Activated naive CD4-positive, alpha-beta T cell (primary cell): Measurements from ENCODE around the gene LRRC4C.
"Not testable (repeated sequence)": the region's sequence is repeated elsewhere in the genome, so short reads cannot be mapped to it uniquely, and the experiment has no call there.

Experiments used
- DNase-seq, 4 experiments: peaks; one replicate each; lab custom pipeline; 2025; lab: John Stamatoyannopoulos, UW

Gene LRRC4C

DNA sequence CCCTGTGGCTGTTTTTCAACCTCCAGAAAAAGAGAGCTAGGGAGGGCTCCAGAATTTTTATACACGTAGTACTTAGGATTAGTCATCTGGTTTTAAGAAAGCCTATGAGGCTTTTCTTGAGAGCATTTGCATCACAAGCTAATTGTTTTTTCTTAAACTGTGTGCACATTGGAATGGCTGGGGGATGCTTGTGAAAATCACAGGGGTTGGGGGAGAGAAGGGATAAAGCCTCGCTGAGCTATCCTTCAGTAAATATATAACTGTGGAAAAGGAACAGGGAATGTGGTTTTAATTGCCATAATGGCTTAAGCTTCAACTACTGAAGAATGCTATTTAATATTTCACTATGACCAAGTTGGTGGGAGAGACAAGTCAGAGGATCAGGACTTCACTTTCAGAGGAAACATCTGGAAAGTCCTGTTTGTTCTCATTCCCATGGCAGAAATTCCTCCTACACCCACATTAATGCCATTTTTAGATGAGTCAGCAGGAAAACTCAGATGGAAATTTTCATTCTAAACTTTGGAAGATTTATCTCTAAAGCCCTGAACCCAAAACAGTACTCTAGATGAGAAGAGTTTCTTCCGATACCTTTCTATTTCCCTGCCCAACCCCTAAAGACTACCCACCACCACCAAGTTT lies 591.3 kb downstream of the LRRC4C start:
- no peak for DNase-seq

DNA sequence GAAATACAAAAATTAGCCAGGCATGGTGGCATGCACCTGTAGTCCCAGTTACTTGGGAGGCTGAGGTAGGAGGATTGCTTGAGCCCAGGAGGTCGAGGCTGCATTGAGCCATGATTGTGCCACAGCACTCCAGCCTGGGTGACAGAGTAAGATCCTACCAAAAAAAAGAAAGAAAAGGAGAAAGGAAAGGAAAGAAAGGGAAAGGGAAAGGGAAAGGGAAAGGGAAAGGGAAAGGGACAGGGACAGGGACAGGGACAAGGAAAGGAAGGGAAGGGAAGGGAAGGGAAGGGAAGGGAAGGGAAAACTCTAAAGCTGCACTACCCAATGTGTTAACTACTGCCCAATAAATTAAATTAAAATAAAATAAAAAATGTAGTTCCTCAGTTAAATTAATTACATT lies 601.7 kb downstream of the LRRC4C start:
- not testable (repeated sequence) for DNase-seq

DNA sequence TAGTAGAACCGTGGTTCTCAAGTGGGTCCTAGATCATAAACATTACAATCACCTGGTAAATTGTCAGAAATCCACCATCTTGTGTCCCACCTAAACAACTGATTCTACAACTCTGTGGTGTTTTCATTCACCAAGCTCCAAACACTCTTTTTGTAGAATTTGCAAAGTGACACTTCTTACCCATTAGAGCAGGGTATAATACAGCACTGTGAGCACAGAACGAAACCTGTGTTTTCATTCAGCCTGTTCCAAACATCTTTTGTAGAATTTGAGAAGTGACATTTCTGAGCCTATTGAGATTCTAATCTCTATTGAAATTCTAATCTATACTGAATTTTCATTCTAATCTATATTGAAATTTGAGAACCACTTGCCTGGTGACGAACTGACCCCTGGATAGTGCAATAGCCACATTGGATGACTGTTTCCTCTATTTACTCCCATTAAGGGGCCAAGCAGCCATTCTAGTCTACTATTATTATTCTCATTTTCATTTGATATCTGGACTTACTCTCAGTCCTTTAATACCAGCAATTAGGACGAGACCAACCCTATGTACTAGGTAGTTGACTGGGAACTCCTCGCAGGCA lies 616.6 kb downstream of the LRRC4C start:
- no peak for DNase-seq

DNA sequence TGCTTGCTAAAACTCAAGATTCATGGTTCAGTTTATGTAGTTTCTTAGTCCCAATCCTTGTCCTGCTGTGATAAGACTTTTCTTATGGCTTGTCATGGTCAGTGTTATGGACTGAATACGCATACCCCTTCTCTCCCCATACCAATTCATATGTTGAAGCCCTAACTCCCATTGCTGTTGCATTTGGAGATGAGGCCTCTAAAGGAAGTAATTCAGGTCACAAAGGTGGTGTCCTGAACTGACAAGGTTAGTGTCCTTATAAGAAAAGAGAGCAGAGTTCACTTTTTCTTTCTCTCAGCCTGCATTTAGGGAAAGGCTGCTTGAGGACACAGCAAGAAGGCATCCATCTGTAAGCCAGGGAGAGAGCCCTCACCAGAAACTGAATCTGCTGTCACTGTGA lies 618.2 kb downstream of the LRRC4C start:
- DNase-seq = no peak

DNA sequence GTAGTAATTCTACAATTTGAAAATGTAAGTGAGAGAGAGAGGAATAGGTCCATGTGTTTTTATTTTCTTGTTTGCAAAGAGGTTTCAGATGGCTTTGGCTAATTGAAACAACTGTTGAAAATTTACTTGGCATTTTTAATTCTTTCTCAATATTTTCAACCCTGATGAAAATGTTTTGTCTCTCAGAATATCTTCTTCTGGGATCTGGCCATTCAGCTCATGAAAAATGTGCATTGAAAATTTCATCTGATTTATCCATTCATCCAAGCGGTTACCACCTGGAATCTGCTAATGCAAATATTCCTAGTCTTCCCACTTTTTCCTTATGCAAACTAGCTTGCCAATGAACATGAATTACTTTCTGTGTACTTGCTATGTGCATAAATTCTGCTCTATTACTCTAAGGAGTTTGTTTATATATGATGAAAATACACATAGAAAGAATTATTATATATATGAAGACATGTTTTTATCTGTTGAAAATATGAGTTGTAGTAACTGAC lies 621.2 kb downstream of the LRRC4C start:
- DNase-seq = no peak

DNA sequence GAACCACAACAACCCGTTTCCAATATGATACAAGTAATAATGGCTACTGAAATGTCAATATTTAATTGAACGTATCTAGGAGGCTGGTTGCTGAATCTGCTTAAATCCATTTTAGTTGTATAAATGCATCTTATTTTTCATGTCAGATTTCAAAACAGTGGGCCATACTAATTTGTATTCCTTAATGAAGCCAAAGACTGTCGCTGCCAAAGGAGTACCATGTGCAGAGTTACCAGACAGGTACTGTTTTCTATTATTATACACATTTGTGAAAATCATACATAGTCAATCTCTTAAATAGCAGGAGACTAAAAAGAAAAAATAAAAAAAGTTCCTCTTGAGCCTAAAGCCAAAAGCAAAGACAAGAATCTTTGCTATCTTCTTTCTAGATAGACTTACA lies 632.3 kb downstream of the LRRC4C start:
- no peak for DNase-seq

DNA sequence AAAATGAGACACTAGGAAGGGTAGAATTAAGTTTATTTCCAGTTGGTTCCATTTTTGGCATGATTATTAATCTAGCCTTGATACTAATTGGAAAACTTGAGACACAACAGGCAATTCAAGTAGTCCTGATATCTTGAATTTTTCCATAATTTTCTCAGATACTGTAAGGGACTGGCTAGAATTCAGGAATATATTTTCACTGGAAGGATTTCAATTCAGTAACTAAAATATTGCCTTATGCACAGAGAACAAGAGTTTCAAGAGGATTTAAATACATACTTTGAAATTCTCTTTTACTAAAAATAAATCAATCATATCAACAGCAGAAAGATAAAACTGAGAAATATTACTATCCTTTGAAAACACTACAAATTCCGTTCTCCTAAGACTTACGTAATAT lies 632.9 kb downstream of the LRRC4C start:
- no peak for DNase-seq

DNA sequence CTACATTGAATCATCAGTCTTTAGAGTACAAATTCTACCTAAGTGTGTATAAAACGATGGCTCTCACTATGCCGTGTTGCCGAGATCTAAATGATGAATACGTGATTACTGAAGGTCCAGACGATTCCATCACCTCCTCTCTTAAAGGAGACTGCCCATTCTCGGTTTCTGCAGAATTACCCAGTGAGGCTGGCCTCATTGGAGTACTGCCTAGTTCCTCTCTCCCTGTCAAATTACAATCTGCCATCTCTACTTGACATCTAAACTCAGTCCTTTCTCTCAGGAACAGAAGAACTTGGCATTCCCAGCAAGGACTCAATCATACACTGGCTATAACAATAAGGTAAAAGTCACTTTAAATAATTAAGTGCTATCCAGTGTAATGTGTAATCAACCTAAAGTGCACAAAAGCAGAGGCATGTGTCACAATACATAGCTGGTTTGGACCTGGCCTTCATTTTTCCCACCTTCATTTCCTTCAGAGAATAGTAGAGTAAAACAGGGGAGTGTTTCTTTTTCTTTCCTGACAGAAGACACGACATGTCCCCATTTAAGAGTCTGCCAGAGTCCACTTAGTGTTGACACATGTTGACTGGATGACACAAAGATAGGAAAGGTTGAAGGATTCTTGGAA lies 634.1 kb downstream of the LRRC4C start:
- DNase-seq = no peak

DNA sequence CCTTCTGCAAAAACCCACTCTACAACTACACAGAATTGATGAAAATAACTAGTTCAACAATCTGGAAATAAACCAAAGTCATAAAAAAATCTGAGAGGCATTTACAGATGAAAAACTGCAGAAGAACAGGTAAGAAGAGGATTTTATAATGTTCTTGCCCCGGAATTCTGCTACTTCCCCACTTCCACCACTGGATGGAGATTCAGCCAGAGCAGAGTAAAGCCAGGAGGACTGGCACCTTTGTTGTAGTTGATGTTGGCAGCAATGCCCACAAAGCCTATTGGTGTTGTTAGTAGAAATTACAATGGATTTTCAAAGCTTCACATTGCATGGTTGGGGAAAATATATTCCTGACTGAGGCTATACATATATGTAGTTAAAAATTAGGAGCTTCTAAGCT lies 640.2 kb downstream of the LRRC4C start:
- no peak for DNase-seq

DNA sequence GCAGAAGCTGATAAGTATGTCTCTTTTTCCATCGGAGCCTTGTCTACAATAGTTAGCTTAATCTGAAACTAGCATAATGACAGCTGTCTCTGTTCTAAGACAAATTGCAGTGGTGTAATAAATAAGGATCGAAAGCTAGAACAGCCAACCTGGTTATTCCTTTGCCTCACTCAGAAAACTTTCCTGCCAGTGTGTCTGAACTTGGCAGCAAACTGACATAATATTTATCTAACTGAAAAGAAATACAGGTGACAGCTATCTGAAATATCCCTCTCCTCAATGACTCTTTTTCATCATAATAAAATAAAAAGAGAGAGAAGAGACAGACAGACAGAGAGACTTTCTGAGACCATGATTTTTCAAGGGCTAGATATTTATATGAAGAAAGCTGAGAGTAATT lies 642.5 kb downstream of the LRRC4C start:
- DNase-seq = no peak

DNA sequence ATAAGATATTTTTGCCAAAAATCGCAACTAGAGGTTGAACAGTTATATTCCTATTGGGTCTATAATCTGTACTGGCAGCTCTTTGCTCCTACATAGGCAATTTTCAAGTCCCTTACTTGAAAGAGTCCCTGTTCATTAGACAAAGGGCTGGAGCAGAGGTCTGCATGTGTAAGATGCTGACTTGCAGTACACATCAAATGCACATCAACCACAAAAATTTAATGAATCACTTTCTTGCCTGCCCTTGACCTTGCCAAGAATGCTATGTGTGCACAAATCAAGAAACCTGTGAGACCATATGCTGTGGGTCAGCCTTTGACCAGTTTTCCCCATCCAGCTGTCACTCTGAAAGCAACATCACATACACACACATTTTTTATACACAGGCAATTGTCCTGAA lies 661.5 kb downstream of the LRRC4C start:
- no peak for DNase-seq

DNA sequence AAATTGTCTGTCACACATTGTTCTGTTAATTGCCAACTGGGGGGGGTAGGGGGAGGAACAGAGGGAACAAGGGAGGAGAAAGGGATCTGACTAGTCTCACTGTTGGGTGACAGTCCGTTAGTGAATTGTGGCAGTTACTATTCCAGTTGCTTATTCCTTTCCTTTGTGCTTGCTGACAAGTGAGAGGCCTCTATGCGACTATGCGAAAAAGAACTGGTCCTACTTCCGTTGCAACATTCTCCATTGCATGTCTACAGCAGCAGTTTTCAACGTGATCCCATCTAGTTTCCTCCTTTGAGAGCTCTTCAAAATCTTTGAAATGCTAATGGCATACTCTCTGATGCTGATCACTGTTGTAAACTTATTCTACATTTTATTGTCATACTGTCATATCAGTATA lies 672.2 kb downstream of the LRRC4C start:
- DNase-seq = no peak

DNA sequence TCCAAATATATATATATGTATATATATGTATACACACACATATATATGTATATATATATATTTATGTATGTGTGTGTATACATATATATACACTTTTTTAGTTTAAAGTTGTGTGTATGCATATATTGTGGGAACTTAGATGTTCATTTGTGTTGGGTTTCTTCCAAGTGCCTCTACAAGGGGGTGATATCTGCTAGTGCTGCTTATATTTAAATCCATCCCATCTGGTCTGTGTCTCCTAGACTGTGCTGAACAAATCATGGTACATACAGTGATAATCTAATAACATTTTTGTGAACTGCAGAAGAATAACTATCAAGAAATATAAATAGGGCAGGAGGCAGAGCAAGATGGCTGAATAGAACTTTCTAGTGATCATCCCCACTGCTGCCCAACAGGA lies 696.4 kb downstream of the LRRC4C start:
- no peak for DNase-seq

DNA sequence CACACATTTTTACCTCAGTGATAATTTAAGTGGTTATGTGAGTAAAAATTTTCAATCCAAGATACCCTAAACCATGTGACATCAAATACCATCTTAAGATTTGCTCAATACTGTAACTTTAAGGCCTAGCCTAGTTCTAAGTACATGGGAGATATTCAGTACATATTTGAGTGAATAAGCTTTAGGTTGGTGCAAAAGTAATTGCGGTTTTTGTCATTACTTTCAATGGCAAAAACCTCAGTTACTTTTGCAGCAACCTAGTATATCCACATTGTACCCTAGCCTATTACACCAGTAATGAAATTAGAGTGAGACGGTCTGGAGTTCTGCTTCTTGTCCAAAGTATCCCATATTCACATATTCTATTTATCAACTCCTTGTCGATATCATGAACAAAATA lies 700.1 kb downstream of the LRRC4C start:
- DNase-seq = no peak

DNA sequence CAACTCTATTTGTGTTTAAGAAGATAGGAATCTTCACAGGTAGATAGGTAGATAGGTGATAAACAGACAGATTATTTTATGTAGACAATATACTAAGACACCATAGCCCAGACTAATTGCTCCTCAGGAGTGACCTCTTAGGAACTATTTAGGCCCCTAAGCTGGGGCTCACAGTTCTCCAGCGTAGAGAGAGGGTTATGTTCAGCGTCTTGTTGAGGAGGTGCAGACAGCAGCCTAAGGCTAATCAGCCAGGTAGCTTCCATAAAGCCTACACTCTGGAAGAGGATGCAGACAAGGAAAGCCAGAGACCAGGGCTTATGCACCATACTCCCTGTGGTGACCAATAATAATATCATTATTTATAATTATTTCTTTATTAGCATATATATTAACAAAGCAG lies 705.2 kb downstream of the LRRC4C start:
- DNase-seq = no peak

DNA sequence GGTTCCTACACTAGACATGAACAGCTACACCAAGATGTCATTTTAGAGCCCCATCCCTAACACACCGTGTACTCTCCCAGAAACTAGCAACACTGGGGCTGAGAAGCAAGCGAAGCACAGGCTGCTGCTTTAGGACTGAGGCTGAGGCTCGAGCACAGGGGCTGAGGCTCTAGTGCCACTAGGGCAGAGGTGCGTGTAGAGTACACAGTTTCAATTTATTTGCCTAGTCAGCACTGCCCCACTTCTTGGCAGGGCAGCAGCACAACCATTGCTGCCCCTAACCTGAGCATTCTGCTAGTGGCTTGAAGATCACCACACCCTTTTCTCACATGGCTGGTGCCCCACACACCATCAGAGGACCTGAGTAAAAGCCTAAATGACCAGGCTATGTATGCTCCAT lies 713.2 kb downstream of the LRRC4C start:
- DNase-seq = no peak

DNA sequence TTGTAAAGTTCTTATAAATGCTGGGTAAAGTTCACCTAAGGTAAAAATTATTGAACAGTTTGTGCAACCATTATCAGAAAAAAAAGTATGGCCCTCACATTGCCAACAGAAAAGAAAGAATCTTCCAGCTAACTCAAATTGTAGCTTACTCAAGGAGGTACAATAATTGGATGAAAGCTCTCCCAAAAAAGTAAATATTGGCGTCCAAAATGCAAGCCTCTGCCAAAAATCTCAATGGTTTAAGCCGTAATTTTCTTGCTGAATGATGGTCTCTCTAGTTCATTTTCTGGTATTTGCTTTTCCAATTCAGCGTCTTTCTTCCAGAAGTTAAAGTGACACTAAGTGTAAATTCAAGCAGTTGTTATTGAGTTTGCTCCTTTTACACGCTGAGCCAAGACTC lies 727.3 kb downstream of the LRRC4C start:
- DNase-seq = no peak

DNA sequence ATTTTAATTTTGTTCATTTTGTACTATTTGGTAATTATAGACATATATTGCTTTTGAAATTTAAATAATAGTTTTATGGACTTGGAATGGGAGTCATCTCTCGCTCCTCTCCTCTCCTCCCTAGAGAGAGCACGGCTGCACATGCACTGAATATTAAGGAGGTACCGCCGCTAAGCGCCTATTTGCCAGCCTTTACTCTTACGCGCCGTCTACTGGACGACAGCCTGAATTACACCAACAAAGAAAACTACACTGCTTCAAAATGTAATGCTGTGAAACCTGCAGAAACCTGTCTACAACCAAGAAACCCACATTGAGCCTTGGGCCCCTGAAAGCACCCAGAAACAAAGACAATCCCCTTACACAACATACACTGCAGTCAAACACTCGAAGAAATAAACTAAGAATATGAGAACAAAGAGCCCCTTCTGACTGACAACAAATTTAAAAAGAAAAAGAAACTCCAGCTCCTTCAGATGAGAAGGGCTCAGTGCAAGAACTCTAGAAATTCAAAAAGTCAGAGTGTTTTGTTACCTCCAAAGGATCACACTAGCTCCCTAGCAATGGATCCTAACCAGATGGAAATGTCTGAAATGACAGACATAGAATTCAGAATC lies 737.2 kb downstream of the LRRC4C start:
- no peak for DNase-seq

DNA sequence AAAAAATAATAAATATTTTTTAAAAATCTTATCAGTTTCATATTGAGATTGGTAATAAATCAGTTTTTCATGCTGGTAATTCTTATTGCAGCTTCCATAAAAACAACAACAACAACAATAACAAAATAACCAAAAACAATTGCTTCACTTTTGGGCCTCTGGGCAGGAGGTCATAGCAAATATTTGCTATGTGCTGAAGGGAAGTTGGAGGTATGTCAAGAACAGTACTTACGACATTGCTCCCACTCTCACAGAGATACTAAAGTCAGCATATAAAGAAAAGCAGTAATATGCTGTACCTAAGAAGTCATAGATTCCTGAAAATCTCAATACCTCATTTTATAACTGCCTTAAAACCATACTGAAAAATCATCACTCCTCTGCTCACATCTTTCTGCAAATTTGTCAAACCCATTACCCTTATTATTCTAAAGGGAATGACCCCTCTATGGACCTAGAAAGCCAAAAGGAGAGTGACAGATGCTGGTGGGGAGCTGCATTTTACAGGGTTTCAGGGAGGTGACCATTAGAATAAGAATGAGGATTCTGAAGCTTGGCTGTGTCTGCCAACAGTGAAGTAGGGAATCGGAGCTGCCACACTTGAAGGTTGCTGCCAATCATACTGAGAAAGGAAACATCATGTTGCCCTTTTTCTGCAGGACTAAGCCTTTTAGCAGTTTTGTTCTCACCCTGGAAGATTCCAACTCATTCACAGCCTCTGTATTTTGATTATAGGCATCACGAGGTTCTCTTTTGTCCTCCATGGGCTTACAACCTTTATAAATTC lies 742.9 kb downstream of the LRRC4C start:
- no peak for DNase-seq

DNA sequence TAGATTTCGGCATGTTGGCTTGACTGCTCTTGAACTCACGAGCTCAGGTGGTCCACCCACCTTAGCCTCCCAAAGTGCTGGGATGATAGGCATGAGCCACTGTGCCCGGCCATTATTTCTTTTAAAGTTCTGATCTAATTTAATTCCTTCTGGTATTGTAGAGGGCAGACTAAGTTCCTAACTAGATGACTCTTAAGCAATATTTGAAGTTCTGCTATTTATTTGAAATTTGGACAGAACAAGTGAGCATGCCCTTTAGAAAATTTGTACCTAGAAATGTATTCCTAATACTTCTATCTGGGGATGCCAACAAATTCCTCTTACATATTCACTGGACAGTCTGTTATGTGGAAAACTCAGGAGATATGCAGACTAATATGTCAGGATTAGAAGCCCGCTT lies 746.4 kb downstream of the LRRC4C start:
- no peak for DNase-seq

DNA sequence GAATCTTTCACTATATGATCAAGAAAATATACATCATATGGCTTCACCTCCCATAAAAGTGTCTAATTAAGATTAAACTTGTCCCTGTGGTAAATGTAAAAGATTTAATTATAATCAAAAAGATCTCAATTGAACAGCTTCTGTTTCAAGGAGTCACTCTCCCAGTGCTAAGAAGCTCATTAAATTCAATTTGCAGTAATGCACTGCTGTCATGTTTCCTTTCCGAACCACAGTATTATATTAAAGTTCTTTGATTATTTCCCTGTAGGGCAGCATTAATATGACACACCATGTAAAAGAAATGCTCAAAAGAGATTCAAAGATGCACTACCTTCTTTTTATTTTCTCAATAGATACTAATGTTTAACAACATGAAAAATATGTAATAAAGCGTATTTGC lies 758.4 kb downstream of the LRRC4C start:
- DNase-seq = no peak

DNA sequence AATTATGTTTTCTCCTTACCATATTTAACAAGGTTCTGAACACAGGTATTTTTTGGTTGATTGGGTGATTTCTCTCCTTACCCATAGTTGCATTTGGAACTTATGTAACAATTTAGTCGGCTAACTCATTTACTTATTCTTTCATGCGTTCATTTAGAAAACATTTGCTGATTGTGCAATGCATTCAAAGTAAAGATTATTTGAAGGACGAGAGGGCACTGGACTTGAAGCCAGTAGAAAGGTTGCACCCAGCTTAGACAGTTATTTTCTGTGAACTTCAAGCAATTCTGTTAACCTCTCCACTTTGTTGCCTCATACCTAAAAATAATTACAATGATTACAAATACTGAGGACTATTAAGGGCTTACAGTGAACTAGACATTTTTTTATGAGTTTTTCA lies 769.6 kb downstream of the LRRC4C start:
- DNase-seq = no peak
